MM.1S (cell line): ENCODE data around the gene MAML3.

Experiments
- EZH2 ChIP-seq: fragments of 300-600 bp; sonication (generic); optimal IDR thresholded peaks from 2 replicates; pipeline ENCODE3; 2017; ENCODE audit warnings: low read depth, mild to moderate bottlenecking, antibody characterized with exemption, low read length, mixed read lengths
- EZH2phosphoT487 ChIP-seq: fragments of 300-600 bp; sonication (generic); IDR thresholded peaks from 2 replicates; pipeline ENCODE4 v1.6.1; 2018; ENCODE audit warnings: antibody characterized with exemption, low read length
- TF ChIP-seq, protein P1 (sequence below): fragments of 300-600 bp; sonication (generic); IDR thresholded peaks from 2 replicates; pipeline ENCODE4 v1.5.1; 2016; ENCODE audit warnings: antibody characterized with exemption, low read length, mixed read lengths

DNA sequence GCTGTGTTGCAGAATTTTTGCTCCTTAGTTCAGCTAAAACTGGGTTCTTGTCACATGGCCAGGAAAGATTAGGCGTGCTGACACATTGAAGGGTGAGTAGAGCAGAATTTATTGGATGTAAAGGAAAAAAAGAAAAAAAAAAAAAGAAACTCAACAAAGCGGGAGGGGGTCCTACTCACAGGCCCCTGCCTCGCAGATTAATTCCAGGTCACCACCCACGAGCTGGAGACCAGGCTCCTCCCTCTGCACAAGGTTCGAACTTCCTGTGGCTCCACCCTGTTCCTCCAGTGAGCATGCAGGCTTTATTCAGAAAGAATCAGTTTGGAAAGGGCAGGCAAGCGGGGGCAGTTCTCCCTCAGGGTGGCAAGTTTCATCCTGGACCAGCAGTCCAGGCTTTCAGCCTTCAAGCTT is 471.2 kb downstream of the MAML3 start:
- TF ChIP-seq, protein P1, sequence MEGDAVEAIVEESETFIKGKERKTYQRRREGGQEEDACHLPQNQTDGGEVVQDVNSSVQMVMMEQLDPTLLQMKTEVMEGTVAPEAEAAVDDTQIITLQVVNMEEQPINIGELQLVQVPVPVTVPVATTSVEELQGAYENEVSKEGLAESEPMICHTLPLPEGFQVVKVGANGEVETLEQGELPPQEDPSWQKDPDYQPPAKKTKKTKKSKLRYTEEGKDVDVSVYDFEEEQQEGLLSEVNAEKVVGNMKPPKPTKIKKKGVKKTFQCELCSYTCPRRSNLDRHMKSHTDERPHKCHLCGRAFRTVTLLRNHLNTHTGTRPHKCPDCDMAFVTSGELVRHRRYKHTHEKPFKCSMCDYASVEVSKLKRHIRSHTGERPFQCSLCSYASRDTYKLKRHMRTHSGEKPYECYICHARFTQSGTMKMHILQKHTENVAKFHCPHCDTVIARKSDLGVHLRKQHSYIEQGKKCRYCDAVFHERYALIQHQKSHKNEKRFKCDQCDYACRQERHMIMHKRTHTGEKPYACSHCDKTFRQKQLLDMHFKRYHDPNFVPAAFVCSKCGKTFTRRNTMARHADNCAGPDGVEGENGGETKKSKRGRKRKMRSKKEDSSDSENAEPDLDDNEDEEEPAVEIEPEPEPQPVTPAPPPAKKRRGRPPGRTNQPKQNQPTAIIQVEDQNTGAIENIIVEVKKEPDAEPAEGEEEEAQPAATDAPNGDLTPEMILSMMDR, result no peak
- TF ChIP-seq EZH2 (no peak), EZH2phosphoT487 (no peak)
